ENCODE data around the gene GSAP.
A peak's percentile ranks its signal among the peaks of the same experiment; 100 is the strongest.
"Not testable (repeated sequence)": the region's sequence is repeated elsewhere in the genome, so short reads cannot be mapped to it uniquely, and the experiment has no call there.

The GSAP gene

DNA sequence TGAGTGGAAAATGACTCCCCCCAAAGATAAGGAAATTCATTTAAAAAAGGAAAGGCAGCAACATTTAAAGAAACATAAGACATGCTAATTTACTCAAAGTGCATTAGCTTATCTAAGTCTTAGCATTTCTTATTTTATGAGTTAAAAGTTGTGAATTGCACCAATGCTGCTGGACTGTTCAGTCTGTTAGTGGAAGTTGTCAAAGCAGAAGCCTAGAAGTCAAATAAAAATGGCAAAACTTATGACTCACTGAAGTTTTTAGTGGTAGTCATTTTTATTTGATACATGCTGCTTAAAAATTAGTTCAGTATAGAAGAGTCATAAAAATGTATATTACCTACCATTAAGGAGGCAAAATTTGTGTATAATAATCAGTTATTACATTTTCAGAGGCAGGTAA is 125.7 kb downstream of the GSAP start:
- FAIRE-seq, result no peak
- TF ChIP-seq POLR2AphosphoS5 (IDR thresholded peaks at IDR 0.05; ENCODE audit: low read depth, low read length) (no peak), TAF1 (IDR thresholded peaks at IDR 0.05; ENCODE audit: borderline replicate concordance, low read depth, low read length) (no peak), POLR2A (IDR thresholded peaks at IDR 0.05; ENCODE audit: low read depth, low read length) (no peak)
- no peak for DNase-seq (ENCODE audit: insufficient read length)

GRCh38 chr7:77289387-77289786 is 126.8 kb downstream of the GSAP start:
- no peak for DNase-seq (ENCODE audit: insufficient read length)
- FAIRE-seq, result no peak
- TF ChIP-seq POLR2AphosphoS5 (IDR thresholded peaks at IDR 0.05; ENCODE audit: low read depth, low read length) (no peak), POLR2A (IDR thresholded peaks at IDR 0.05; ENCODE audit: low read depth, low read length) (no peak), TAF1 (IDR thresholded peaks at IDR 0.05; ENCODE audit: borderline replicate concordance, low read depth, low read length) (no peak)

GRCh38 chr7:77288676-77289320 is 127.4 kb downstream of the GSAP start:
- FAIRE-seq (no peak), DNase-seq (ENCODE audit: insufficient read length) (no peak)
- no peak for TF ChIP-seq POLR2AphosphoS5 (IDR thresholded peaks at IDR 0.05; ENCODE audit: low read depth, low read length)
- TF ChIP-seq POLR2A (IDR thresholded peaks at IDR 0.05; ENCODE audit: low read depth, low read length), result no peak
- no peak for TF ChIP-seq TAF1 (IDR thresholded peaks at IDR 0.05; ENCODE audit: borderline replicate concordance, low read depth, low read length)

GRCh38 chr7:77284616-77285015 is 131.5 kb downstream of the GSAP start:
- TF ChIP-seq POLR2AphosphoS5 (IDR thresholded peaks at IDR 0.05; ENCODE audit: low read depth, low read length), result no peak
- TF ChIP-seq TAF1 (IDR thresholded peaks at IDR 0.05; ENCODE audit: borderline replicate concordance, low read depth, low read length), result no peak
- no peak for TF ChIP-seq POLR2A (IDR thresholded peaks at IDR 0.05; ENCODE audit: low read depth, low read length)
- FAIRE-seq (no peak), DNase-seq (ENCODE audit: insufficient read length) (no peak)

- TF ChIP-seq TAF1 (IDR thresholded peaks at IDR 0.05; ENCODE audit: borderline replicate concordance, low read depth, low read length) (no peak), POLR2AphosphoS5 (IDR thresholded peaks at IDR 0.05; ENCODE audit: low read depth, low read length) (no peak), POLR2A (IDR thresholded peaks at IDR 0.05; ENCODE audit: low read depth, low read length) (no peak)
- FAIRE-seq, result no peak
- no peak for DNase-seq (ENCODE audit: insufficient read length)
Observed at GRCh38 chr7:77284005-77284404, 132.1 kb downstream of the GSAP start.

DNA sequence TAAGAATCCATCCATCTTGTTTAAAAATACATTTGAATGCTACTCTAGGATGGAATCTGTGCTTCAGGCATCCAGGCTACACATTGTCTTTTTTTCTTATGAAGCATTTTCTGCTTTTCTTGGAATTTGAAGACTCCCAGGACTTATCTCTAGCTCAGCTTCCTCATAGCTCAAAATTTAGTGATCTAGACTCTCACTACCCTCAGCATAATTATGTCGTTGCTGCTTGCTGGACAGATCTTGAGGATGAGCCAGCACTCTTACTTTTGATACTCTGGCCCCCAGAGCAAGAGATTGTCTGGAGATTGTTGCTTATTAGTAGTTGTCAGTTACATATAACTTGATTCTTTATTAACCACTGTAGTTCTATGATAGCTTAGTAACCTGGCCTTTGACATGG is 133.3 kb downstream of the GSAP start:
- DNase-seq (ENCODE audit: insufficient read length) (no peak), FAIRE-seq (no peak)
- TF ChIP-seq POLR2AphosphoS5 (IDR thresholded peaks at IDR 0.05; ENCODE audit: low read depth, low read length), result no peak
- TF ChIP-seq TAF1 (IDR thresholded peaks at IDR 0.05; ENCODE audit: borderline replicate concordance, low read depth, low read length), result no peak
- no peak for TF ChIP-seq POLR2A (IDR thresholded peaks at IDR 0.05; ENCODE audit: low read depth, low read length)

DNA sequence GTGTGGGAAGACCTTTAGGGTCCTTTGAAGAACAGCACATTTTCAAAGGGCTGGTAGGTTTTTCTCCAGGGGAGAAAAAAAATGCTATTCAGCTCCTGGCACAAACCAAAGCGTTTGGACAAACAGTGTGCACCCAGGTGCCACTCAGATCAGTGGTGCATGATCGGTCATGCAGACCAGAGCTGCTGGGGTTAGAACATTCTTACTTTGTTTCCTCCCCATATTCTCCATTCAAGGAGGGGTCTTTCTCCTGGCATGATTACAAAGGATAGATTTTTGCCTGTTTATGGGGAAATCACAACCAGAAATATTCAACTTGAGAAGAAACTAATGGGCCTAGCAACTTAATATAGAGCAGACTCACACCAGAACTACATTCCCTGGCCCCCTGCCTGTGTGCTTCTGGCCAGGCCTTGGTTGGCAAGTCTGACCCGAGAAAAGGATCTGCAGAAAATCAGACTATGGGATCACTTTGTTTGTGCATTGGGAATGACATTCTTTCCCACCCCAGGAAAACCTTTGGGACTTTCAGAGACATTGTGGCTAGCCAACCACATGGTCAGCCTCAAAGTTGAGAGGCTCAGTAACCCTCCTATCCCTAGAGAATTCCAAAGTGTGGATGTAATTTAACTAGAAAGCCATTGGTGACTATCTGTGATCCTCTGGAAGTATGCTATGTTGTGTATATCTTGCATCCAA is 134.2 kb downstream of the GSAP start:
- no peak for TF ChIP-seq POLR2A (IDR thresholded peaks at IDR 0.05; ENCODE audit: low read depth, low read length)
- no peak for TF ChIP-seq TAF1 (IDR thresholded peaks at IDR 0.05; ENCODE audit: borderline replicate concordance, low read depth, low read length)
- TF ChIP-seq POLR2AphosphoS5 (IDR thresholded peaks at IDR 0.05; ENCODE audit: low read depth, low read length), result no peak
- DNase-seq (ENCODE audit: insufficient read length), result no peak
- no peak for FAIRE-seq

DNA sequence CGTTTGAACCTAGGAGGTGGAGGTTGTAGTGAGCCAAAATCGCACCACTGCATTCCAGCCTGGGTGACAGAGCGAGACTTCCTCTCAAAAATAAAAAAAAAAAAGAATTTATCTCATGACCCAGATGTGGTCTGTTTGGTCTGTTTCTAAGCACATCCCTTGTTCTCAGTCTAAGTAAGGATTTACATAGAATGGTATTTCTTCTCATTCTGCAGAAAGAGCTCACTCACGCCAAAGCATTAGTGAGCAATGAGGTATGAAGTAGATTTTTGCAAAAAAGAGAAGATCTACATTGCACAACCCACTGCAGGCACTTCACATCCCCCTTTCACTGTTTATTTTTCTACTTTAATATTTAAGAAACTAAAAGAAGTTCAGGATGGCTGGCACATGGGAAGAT is 140.0 kb downstream of the GSAP start:
- FAIRE-seq (no peak), DNase-seq (ENCODE audit: insufficient read length) (no peak)
- TF ChIP-seq POLR2A (IDR thresholded peaks at IDR 0.05; ENCODE audit: low read depth, low read length), result no peak
- TF ChIP-seq TAF1 (IDR thresholded peaks at IDR 0.05; ENCODE audit: borderline replicate concordance, low read depth, low read length), result no peak
- TF ChIP-seq POLR2AphosphoS5 (IDR thresholded peaks at IDR 0.05; ENCODE audit: low read depth, low read length), result no peak

DNA sequence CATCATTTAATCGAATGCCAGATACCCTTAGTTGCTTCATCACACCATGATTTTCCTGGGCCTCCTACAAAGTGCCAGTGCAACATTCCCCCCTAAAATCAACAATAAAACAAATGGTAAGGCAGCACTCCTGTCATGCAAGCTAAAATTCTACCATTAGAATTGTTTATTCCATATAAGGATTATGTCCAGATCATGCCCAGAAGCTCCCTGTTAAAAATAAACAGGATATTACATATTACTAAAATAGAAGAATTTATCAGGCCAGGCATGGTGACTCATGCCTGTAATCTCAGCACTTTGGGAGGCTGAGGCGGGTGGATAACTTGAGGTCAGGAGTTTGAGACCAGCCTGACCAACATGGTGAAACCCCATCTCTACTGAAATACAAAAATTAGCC is 140.5 kb downstream of the GSAP start:
- not testable (repeated sequence) for DNase-seq (ENCODE audit: insufficient read length); FAIRE-seq

DNA sequence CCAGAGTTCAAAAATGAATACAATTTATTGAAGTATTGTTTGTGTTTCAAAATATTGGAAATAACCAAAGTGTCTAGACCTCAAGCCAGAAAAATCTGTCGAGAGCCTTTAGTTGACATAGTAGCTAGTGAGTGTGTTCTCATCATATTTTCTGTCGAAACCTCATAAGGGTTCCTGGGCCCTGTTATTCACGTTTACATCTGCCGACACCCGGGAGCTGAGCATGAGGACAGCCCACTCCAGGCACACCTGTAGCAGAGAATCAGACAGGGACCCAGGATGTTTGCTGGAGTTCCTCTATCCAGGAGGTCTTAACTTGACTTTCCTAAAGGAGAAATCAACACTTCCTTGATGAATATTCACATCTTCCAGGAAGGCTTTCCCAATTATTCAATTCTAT is 144.4 kb downstream of the GSAP start:
- FAIRE-seq (no peak), DNase-seq (ENCODE audit: insufficient read length) (no peak)
- no peak for TF ChIP-seq POLR2AphosphoS5 (IDR thresholded peaks at IDR 0.05; ENCODE audit: low read depth, low read length)
- no peak for TF ChIP-seq TAF1 (IDR thresholded peaks at IDR 0.05; ENCODE audit: borderline replicate concordance, low read depth, low read length)
- TF ChIP-seq POLR2A (IDR thresholded peaks at IDR 0.05; ENCODE audit: low read depth, low read length), result no peak

GRCh38 chr7:77270094-77270480 is 146.1 kb downstream of the GSAP start:
- no peak for TF ChIP-seq POLR2AphosphoS5 (IDR thresholded peaks at IDR 0.05; ENCODE audit: low read depth, low read length)
- TF ChIP-seq POLR2A (IDR thresholded peaks at IDR 0.05; ENCODE audit: low read depth, low read length), result no peak
- TF ChIP-seq TAF1 (IDR thresholded peaks at IDR 0.05; ENCODE audit: borderline replicate concordance, low read depth, low read length), result no peak
- DNase-seq (ENCODE audit: insufficient read length), result no peak
- FAIRE-seq, result no peak

DNA sequence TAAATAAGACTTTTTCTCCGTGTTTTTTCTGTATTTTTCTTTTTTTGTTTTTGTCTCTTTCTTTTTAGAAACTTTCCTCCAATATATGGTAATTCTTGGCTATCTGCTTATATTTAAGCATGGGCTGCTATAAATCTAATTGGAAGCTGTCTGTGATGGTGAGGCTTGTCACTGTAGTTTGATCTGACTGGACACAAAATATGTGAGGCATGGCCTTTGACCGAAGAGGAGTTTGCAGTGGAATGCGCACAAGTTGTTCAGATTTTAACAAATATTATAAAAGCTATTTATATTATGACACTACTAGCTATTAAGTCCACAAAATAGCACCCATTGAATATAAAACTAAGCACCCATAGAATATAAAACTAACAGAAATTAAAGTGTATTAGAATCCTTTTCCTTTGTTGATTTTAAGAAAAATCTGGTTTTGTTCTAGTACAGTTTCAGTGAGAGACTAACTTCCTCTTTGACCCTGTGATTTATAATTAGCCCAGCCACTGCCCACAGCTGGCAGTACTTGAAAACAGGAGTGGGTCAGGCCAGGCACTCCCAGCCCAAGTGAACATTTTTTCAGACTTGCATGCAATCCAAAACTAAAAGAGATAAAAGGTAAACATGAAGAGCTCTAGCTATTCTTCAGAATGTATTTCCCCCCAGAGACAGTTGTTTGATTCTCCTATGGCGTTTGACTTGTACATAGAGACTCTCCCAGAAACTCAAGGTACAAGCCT is 146.6 kb downstream of the GSAP start:
- DNase-seq (ENCODE audit: insufficient read length) (peak; percentile 23), FAIRE-seq (peak; percentile 50)
- no peak for TF ChIP-seq TAF1 (IDR thresholded peaks at IDR 0.05; ENCODE audit: borderline replicate concordance, low read depth, low read length)
- TF ChIP-seq POLR2AphosphoS5 (IDR thresholded peaks at IDR 0.05; ENCODE audit: low read depth, low read length), result no peak
- no peak for TF ChIP-seq POLR2A (IDR thresholded peaks at IDR 0.05; ENCODE audit: low read depth, low read length)
